ENCODE results near the gene C5orf63.
"Not testable (repeated sequence)": the region's sequence is repeated elsewhere in the genome, so short reads cannot be mapped to it uniquely, and the experiment has no call there.

Gene C5orf63

DNA sequence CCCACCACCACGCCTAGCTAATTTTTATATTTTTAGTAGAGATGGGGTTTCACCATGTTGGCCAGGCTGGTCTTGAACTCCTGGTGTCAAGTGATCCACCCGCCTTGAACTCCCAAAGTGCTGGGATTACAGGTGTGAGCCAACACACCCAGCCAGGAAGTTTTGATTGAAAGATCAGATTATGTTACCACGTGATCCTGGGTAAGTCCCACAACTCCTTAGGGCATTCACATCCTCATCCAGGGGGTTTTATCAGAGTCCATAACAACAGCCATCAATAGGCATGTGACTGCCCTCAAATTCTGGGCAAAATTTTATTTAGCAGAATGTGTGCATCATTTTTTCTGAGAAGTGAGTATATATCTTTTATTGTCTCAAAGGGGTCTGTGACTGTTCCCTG, 68.0 kb downstream of the C5orf63 start:
- DNase-seq: not testable (repeated sequence)

DNA sequence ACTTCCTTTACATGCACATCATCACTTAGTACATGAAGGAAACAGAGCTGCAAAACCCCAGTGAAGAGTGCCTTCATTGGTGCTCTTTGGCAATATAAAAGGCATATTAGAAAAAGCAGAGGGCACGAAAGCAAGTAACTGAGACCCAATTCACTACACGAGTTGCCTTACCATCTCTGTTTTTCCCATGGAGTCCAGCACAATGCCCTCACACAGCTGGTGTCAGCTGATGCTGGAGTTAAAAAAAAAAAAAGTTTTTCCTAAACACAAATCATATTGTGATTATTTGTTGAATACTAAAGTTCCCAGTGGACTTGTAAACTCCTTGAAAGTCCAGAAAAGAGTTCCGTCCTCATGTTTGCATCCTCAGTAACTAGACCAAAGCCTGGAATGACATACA, 68.6 kb downstream of the C5orf63 start:
- no peak for DNase-seq

DNA sequence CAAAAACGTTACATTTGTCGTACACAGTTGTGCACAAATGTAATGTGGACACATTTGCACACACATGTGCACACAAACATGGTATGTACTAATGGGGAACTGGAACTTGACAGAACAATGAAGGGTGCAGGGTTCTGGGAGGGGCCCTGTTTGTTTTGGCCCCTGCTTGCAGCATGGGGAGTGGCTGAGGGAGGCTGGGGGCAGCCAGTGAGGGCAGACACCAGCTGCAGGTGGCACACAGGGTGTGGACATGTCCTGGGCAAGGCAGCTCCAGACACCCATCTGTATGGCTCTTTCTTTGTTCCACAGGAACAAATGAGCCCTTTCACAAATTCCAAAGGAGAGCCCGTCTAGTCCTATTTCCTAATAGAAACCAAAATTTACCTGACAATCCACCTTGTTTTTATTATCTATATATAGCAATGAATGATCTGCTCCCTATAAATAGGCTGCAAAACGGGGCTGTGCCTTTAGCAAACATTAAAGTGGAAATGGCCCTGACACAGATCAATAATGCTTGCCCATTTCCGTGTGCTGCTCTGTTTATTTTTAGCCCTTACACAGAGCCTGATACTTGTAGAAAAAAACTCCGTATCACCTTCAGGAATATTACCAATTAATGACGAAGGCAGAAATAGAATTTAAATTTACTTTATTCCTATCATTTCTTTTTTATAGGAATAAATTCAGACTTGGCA, 69.4 kb downstream of the C5orf63 start:
- no peak for DNase-seq

GRCh38 chr5:127002390-127002789, 70.9 kb downstream of the C5orf63 start:
- no peak for DNase-seq

DNA sequence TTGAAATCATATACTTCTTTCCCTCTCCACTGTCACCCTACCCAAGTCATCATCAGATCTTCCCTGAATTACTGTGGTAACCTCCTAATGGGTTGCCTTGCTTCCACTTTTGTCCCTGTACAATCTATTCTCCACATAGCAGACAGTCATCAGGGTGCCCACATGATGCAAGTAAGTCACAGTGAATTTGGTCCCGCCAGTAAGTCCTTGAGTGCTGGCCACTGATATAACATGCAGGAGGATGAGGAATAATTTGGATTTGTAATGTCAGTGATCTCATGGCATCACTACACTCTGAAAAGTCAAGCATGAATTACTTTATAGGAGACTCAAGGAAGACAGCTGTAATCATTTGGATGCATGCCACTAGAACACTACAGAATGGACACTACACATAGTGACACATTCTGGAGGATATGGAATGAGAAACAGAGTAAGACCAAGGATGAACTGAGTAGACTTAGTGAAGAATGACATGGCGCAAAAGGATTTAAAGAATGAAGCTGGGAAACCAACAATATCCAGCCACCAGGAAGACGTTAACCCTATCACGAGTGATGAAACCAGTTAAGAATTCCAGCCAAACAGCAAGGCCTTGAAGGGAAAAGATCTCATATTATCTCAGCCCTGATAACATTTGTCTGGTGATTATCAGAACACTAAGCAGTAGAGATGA, 71.5 kb downstream of the C5orf63 start:
- DNase-seq: no peak
